ENCODE results near the gene ELOVL1. TPM values are rescaled to one million over a fixed set of nuclear protein-coding genes. Genes with fewer than 3 reads are reported as not detected.

ELOVL1 gene
- total RNA-seq, 1 donor from 2014 or later: 52.2 TPM

DNA sequence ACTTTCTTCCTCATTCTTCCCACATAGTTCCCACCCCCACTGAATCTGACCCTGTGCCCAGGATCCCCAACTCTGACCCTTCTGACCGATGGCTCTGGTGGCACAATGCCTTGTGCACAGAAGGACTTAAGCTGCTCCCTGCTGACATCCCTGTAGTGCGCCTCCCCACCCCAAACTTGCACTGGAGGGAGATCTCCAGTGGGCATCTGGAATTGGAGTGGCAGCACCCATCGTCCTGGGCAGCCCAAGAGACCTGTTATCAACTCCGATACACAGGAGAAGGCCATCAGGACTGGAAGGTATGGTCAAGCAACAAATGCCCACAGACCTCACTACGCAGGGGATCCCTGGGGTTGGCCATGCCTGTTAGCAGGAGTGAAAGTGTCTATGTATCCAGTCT is 21.2 kb downstream of the ELOVL1 start:
- Mint-ChIP-seq H3K27ac (no peak overlapping the region), H3K36me3 (no peaks in the 10 kb centered on the region), H3K4me1 (ENCODE audit: unreplicated experiment) (peaks cover 7% of the 10 kb centered on the region), H3K27me3 (peaks cover 4% of the 10 kb centered on the region), H3K9me3 (no peaks in the 10 kb centered on the region), H3K4me3 (no peak overlapping the region)
- DNase-seq (ENCODE audit: extremely low spot score, unreplicated experiment): no peak
- TF ChIP-seq, protein P1, sequence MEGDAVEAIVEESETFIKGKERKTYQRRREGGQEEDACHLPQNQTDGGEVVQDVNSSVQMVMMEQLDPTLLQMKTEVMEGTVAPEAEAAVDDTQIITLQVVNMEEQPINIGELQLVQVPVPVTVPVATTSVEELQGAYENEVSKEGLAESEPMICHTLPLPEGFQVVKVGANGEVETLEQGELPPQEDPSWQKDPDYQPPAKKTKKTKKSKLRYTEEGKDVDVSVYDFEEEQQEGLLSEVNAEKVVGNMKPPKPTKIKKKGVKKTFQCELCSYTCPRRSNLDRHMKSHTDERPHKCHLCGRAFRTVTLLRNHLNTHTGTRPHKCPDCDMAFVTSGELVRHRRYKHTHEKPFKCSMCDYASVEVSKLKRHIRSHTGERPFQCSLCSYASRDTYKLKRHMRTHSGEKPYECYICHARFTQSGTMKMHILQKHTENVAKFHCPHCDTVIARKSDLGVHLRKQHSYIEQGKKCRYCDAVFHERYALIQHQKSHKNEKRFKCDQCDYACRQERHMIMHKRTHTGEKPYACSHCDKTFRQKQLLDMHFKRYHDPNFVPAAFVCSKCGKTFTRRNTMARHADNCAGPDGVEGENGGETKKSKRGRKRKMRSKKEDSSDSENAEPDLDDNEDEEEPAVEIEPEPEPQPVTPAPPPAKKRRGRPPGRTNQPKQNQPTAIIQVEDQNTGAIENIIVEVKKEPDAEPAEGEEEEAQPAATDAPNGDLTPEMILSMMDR (conservative IDR thresholded peaks at IDR 0.05): no peak

DNA sequence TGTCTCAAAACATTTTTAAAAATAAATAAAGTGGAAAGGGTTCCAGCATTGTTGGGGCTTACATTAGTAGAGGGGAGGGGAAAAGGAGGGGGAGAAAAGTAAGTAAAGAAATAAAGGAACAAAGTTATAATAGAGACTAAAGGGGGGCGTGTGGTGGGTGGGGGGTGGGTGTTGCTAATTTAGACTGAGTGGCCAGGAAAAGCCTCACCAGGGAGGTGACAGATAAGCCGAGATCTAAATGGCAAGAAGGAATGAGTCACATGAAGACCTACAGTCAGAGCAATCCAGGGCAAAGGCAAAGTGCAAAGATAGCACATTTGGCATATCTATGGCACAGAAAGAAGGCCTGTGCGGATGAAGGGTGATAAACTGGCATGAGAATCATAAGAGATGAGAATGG is 22.7 kb downstream of the ELOVL1 start:
- H3K4me1 Mint-ChIP-seq (ENCODE audit: unreplicated experiment): peaks cover 7% of the 10 kb centered on the region
- H3K27me3 Mint-ChIP-seq: peaks cover 8% of the 10 kb centered on the region
- DNase-seq (ENCODE audit: extremely low spot score, unreplicated experiment): no peak
- no peak overlapping the region for H3K27ac Mint-ChIP-seq
- no peaks in the 10 kb centered on the region for H3K36me3 Mint-ChIP-seq
- no peak overlapping the region for H3K4me3 Mint-ChIP-seq
- TF ChIP-seq, protein P1 (conservative IDR thresholded peaks at IDR 0.05): no peak
- H3K9me3 Mint-ChIP-seq: no peaks in the 10 kb centered on the region

DNA sequence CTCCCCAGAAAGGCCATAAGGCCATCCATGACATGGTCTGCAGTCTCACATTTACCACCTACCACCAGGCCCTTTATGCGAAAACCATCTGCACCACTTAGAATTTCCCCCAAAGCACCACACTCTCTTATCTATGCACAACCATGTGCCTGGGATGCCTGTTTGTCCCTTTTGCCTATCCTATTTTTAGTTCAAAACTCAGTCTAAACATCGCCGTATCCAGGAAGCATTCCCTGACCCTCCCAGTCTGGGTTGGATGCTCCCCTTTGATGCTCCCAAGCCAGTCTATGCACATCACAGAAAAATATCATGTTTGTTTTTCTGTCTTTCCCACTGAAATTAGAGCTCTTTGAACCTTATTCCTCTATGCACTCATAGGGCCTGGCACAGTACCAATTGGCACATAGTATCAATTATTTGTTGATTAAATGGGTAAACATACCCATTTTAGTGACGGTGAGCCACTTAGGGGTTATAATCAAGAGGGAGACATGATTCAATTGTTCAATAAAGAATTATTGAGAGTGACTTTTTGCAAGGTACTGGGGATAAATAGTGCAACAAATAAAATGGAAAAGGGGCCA is 23.5 kb downstream of the ELOVL1 start:
- TF ChIP-seq, protein P1 (conservative IDR thresholded peaks at IDR 0.05): no peak
- H3K4me3 Mint-ChIP-seq: no peak overlapping the region
- peaks cover 2% of the 10 kb centered on the region for H3K4me1 Mint-ChIP-seq (ENCODE audit: unreplicated experiment)
- no peak for DNase-seq (ENCODE audit: extremely low spot score, unreplicated experiment)
- no peaks in the 10 kb centered on the region for H3K9me3 Mint-ChIP-seq
- H3K27ac Mint-ChIP-seq: peak overlapping the region; percentile 13
- H3K36me3 Mint-ChIP-seq: no peaks in the 10 kb centered on the region
- peaks cover 8% of the 10 kb centered on the region for H3K27me3 Mint-ChIP-seq

DNA sequence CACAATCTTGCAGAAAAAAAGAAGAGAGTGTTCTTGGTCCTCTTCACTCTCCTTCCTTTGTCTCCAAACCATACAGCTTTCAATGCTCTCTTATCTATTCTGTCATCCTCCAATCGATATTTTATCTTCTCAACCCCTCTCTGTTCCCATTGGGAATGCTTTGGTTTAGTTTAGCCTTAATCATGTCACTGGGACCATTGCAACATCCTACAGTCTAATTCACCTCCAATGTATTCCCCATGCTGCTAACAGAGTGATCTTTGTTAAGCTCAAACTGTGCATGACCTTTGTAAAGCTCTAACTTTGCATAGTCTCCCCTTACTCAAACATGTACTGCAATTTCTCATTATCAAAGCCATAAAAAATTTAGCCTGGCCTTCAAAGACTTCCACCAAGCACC is 27.3 kb downstream of the ELOVL1 start:
- Mint-ChIP-seq H3K36me3 (no peaks in the 10 kb centered on the region), H3K9me3 (no peaks in the 10 kb centered on the region), H3K4me3 (no peak overlapping the region), H3K27ac (no peak overlapping the region), H3K4me1 (ENCODE audit: unreplicated experiment) (no peaks in the 10 kb centered on the region), H3K27me3 (peaks cover 4% of the 10 kb centered on the region)
- DNase-seq (ENCODE audit: extremely low spot score, unreplicated experiment): no peak
- TF ChIP-seq, protein P1 (conservative IDR thresholded peaks at IDR 0.05): no peak

DNA sequence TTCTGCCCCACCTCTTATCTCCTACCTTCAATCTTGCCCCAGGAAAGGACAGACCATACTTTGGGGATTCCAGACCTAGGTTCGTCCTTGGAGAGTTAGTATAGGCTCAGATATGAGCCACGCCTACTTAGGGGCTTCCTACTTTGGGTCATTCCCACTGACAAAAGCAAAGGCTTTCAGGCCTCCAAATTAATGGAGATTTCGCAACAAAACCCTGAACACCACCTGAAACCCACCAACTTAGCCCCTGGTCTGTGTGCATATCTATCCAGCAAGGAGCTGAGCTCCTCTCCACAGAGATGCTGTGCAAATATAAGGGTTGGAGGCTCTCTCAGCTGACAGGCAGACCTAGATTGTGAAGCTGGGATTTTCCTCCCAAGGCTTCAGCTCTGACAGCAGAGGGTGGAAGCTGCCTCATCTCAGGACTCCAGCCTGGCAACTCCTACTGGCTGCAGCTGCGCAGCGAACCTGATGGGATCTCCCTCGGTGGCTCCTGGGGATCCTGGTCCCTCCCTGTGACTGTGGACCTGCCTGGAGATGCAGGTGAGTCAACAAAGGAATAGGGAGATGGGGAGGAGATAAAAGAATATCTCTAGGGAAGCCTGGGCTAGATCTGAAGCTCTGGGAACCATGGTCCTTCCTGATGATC is 28.1 kb downstream of the ELOVL1 start:
- Mint-ChIP-seq H3K27me3 (peaks cover 5% of the 10 kb centered on the region), H3K4me1 (ENCODE audit: unreplicated experiment) (no peaks in the 10 kb centered on the region), H3K36me3 (no peaks in the 10 kb centered on the region), H3K27ac (no peak overlapping the region), H3K4me3 (no peak overlapping the region), H3K9me3 (no peaks in the 10 kb centered on the region)
- TF ChIP-seq, protein P1 (conservative IDR thresholded peaks at IDR 0.05): no peak
- DNase-seq (ENCODE audit: extremely low spot score, unreplicated experiment): no peak
